B cell (primary cell): ENCODE measurements around the gene GATA6.

Experiments used
- EZH2 ChIP-seq: IDR thresholded peaks from 2 replicates; pipeline ENCODE4 v1.6.1; 2012; ENCODE audit warnings: borderline replicate concordance, low read depth, mild to moderate bottlenecking, moderate library complexity, low read length; ENCODE audit not compliant: insufficient read depth, poor library complexity, severe bottlenecking
- TF ChIP-seq, protein P1 (sequence below): fragments of 200-600 bp; IDR thresholded peaks from one replicate; pipeline ENCODE4 v1.8.0; 2022; ENCODE audit warnings: antibody characterized with exemption, mild to moderate bottlenecking

DNA sequence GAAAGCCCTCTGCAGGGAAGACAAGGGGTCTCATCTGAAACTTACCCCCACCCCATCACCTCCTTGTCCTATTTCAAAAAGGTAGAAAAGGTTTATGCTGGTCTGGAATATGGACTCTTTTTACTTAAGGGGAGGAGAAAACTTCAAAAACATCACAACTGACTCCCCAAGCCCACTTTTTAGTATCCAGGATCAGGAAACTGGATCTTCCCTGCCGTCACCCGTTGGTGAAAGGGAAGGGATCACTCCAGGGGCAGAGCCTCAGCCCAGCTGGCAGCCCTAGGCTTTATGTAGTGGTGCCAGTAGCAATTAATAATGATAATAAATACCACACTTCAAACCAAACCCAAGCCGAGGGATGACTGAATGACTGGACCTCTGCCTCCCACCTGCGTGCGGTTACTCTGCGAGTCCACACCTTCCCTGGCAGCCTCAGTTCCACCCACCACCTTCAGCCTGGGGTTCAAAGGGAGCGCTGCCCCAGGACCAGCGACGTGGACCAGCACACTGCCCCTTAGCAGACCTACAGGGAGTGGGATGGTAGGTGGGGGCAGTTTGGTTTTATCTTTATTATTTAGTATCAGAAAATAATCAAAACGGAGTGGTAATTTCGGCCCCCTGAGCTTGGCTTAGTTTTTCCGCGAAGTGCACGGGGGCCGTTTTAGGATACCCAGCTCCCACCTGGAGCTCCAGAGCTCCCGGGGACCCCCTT, 4.9 kb upstream of the GATA6 start:
- TF ChIP-seq, protein P1, sequence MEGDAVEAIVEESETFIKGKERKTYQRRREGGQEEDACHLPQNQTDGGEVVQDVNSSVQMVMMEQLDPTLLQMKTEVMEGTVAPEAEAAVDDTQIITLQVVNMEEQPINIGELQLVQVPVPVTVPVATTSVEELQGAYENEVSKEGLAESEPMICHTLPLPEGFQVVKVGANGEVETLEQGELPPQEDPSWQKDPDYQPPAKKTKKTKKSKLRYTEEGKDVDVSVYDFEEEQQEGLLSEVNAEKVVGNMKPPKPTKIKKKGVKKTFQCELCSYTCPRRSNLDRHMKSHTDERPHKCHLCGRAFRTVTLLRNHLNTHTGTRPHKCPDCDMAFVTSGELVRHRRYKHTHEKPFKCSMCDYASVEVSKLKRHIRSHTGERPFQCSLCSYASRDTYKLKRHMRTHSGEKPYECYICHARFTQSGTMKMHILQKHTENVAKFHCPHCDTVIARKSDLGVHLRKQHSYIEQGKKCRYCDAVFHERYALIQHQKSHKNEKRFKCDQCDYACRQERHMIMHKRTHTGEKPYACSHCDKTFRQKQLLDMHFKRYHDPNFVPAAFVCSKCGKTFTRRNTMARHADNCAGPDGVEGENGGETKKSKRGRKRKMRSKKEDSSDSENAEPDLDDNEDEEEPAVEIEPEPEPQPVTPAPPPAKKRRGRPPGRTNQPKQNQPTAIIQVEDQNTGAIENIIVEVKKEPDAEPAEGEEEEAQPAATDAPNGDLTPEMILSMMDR = no peak
- TF ChIP-seq EZH2 = no peak
